H9 (cell line): ENCODE measurements around the gene MMP23B. TPM values are rescaled to one million over a fixed set of nuclear protein-coding genes. Genes with fewer than 3 reads are reported as not detected.
"Not testable (repeated sequence)": the region's sequence is repeated elsewhere in the genome, so short reads cannot be mapped to it uniquely, and the experiment has no call there.

Experiments
- DNase-seq: peaks from one replicate; pipeline ENCODE4 v3.0.0-alpha.2; 2017
- H2AFZ ChIP-seq: one replicate; pipeline ENCODE4 v1.6.1; 2013; ENCODE audit warnings: mild to moderate bottlenecking, low read length, control low read depth, moderate library complexity
- H2AK5ac ChIP-seq: 2 replicates; pipeline ENCODE4 v1.6.1; 2013; ENCODE audit warnings: low read length, control low read depth, mixed read lengths; ENCODE audit not compliant: insufficient read length
- H2BK120ac ChIP-seq: one replicate; pipeline ENCODE4 v1.6.1; 2013; ENCODE audit warnings: low read depth, mild to moderate bottlenecking, low read length, control low read depth, inconsistent platforms; ENCODE audit not compliant: poor library complexity, severe bottlenecking
- H2BK12ac ChIP-seq: 2 replicates; pipeline ENCODE4 v1.6.1; 2013; ENCODE audit warnings: low read length, control low read depth, mixed read lengths, low read depth; ENCODE audit not compliant: insufficient read length
- H2BK15ac ChIP-seq: 2 replicates; pipeline ENCODE4 v1.6.1; 2013; ENCODE audit warnings: low read depth, low read length, control low read depth
- H2BK20ac ChIP-seq: one replicate; pipeline ENCODE4 v1.6.1; 2013; ENCODE audit warnings: low read depth, mild to moderate bottlenecking, low read length, control low read depth, inconsistent platforms; ENCODE audit not compliant: poor library complexity, severe bottlenecking
- H2BK5ac ChIP-seq: 2 replicates; pipeline ENCODE4 v1.6.1; 2013; ENCODE audit warnings: low read length, control low read depth, mixed read lengths; ENCODE audit not compliant: insufficient read length
- H3K14ac ChIP-seq: 2 replicates; pipeline ENCODE4 v1.6.1; 2013; ENCODE audit warnings: low read length, control low read depth; ENCODE audit not compliant: insufficient read depth
- H3K18ac ChIP-seq: 2 replicates; pipeline ENCODE4 v1.6.1; 2013; ENCODE audit warnings: low read depth, mild to moderate bottlenecking, mixed read lengths, low read length, control low read depth; ENCODE audit not compliant: insufficient read length
- H3K23ac ChIP-seq: 2 replicates; pipeline ENCODE4 v1.6.1; 2013; ENCODE audit warnings: low read length, control low read depth, mixed read lengths, low read depth; ENCODE audit not compliant: insufficient read length
- H3K23me2 ChIP-seq: 2 replicates; pipeline ENCODE4 v1.6.1; 2013; ENCODE audit warnings: low read depth, mild to moderate bottlenecking, mixed read lengths, low read length, control low read depth; ENCODE audit not compliant: insufficient read length, poor library complexity, severe bottlenecking
- H3K27ac ChIP-seq: 2 replicates; pipeline ENCODE4 v1.5.1; 2013; ENCODE audit warnings: low read length, control low read depth, mixed read lengths, low read depth; ENCODE audit not compliant: insufficient read length
- H3K27me3 ChIP-seq: 2 replicates; pipeline ENCODE4 v1.6.1; 2013; ENCODE audit warnings: low read length, control low read depth, inconsistent platforms; ENCODE audit not compliant: insufficient read depth
- H3K4ac ChIP-seq: 2 replicates; pipeline ENCODE4 v1.6.1; 2013; ENCODE audit warnings: low read depth, mild to moderate bottlenecking, control low read depth, inconsistent platforms, low read length, moderate library complexity
- H3K4me1 ChIP-seq: 2 replicates; pipeline ENCODE4 v1.6.1; 2013; ENCODE audit warnings: low read length, control low read depth, inconsistent platforms; ENCODE audit not compliant: insufficient read depth
- H3K4me2 ChIP-seq: 2 replicates; pipeline ENCODE4 v1.6.1; 2013; ENCODE audit warnings: low read length, control low read depth, mixed read lengths; ENCODE audit not compliant: insufficient read length, insufficient read depth
- H3K56ac ChIP-seq: 2 replicates; pipeline ENCODE4 v1.6.1; 2013; ENCODE audit warnings: low read depth, mild to moderate bottlenecking, mixed read lengths, low read length, control low read depth; ENCODE audit not compliant: insufficient read length
- H3K79me1 ChIP-seq: 2 replicates; pipeline ENCODE4 v1.6.1; 2013; ENCODE audit warnings: low read depth, mild to moderate bottlenecking, moderate library complexity, low read length, control low read depth, inconsistent platforms; ENCODE audit not compliant: insufficient read depth, poor library complexity, severe bottlenecking
- H3K79me2 ChIP-seq: 2 replicates; pipeline ENCODE4 v1.6.1; 2013; ENCODE audit warnings: low read length, control low read depth, inconsistent platforms; ENCODE audit not compliant: insufficient read depth
- H3K9ac ChIP-seq: 2 replicates; pipeline ENCODE4 v1.6.1; 2013; ENCODE audit warnings: low read length, control low read depth, mixed read lengths; ENCODE audit not compliant: insufficient read length; ENCODE audit errors: extremely low read depth
- H3K9me3 ChIP-seq: one replicate; pipeline ENCODE4 v1.6.1; 2013; ENCODE audit warnings: low read depth, low read length, inconsistent platforms; ENCODE audit not compliant: control insufficient read depth
- H3T11ph ChIP-seq: one replicate; pipeline ENCODE4 v1.6.1; 2013; ENCODE audit warnings: mild to moderate bottlenecking, low read length, control low read depth, inconsistent platforms
- H4K20me1 ChIP-seq: one replicate; pipeline ENCODE4 v1.6.1; 2013; ENCODE audit not compliant: control insufficient read depth, insufficient read length, insufficient read depth
- H4K5ac ChIP-seq: 2 replicates; pipeline ENCODE4 v1.6.1; 2013; ENCODE audit warnings: low read depth, mild to moderate bottlenecking, mixed read lengths, low read length, control low read depth; ENCODE audit not compliant: insufficient read length
- H4K8ac ChIP-seq: replicated peaks from 2 replicates; pipeline ENCODE4 v1.6.1; 2013; ENCODE audit warnings: low read length, control low read depth, mixed read lengths, low read depth; ENCODE audit not compliant: insufficient read length
- H4K91ac ChIP-seq: 2 replicates; pipeline ENCODE4 v1.6.1; 2013; ENCODE audit warnings: low read depth, mild to moderate bottlenecking, moderate library complexity, mixed read lengths, low read length, control low read depth; ENCODE audit not compliant: insufficient read length
- H3K27ac Mint-ChIP-seq, 3 experiments: 2 replicates in 2 of 3; 3 replicates in 1 of 3; pipeline ENCODE4 v1.8.0; 2020 to 2021; ENCODE audit warnings: mixed read lengths in 3 of 3, mild to moderate bottlenecking in 1 of 3, moderate library complexity in 1 of 3
- H3K27me3 Mint-ChIP-seq: 2 replicates; pipeline ENCODE4 v1.8.0; 2021; ENCODE audit warnings: low read depth, mild to moderate bottlenecking, moderate library complexity, mixed read lengths
- H3K36me3 Mint-ChIP-seq, 3 experiments: 2 replicates in 2 of 3; 3 replicates in 1 of 3; pipeline ENCODE4 v1.8.0; 2020 to 2021; ENCODE audit warnings: low read depth in 3 of 3, mixed read lengths in 3 of 3; ENCODE audit not compliant: insufficient read depth in 1 of 3
- H3K4me1 Mint-ChIP-seq, 2 experiments: 2 replicates each; pipeline ENCODE4 v1.8.0; 2020; ENCODE audit warnings: mixed read lengths in 2 of 2
- H3K4me3 Mint-ChIP-seq, 2 experiments: 2 replicates in 1 of 2; 3 replicates in 1 of 2; pipeline ENCODE4 v1.8.0; 2020 to 2021; ENCODE audit warnings: mild to moderate bottlenecking in 2 of 2, mixed read lengths in 2 of 2, moderate library complexity in 1 of 2
- H3K9me3 Mint-ChIP-seq, 2 experiments: 2 replicates in 1 of 2; 3 replicates in 1 of 2; pipeline ENCODE4 v1.8.0; 2020; ENCODE audit warnings: mild to moderate bottlenecking in 2 of 2, mixed read lengths in 2 of 2, moderate library complexity in 1 of 2
- WGBS: extraction: QIAGEN DNeasy Blood & Tissue Kit; methylation state at CpG from one replicate; pipeline ENCODE4 v1.1.7; 2013; ENCODE audit warnings: missing lambda C conversion rate, low lambda C conversion rate, mixed read lengths; ENCODE audit not compliant: insufficient read length; ENCODE audit errors: extremely low coverage; 5-methylcytosine and 5-hydroxymethylcytosine counted together
- total RNA-seq: library from RNA; stranded (reverse); gene quantifications from 2 replicates; pipeline ENCODE4 v1.2.1, GENCODE V29; 2021

The MMP23B gene
- total RNA-seq, 1 experiment from 2014 or later, result 12.5 TPM

- no CpG with 5 or more reads among the region's 17 CpGs for WGBS
- not testable (repeated sequence) for H3K23ac ChIP-seq, H3K9ac ChIP-seq, H3K9me3 Mint-ChIP-seq, H3K79me2 ChIP-seq, H3K23me2 ChIP-seq, H4K91ac ChIP-seq, H3K56ac ChIP-seq, H4K20me1 ChIP-seq, H2AFZ ChIP-seq, H2AK5ac ChIP-seq, H3T11ph ChIP-seq, H3K27me3 Mint-ChIP-seq, H3K9me3 ChIP-seq, H2BK5ac ChIP-seq, H3K4me1 ChIP-seq, H3K27ac Mint-ChIP-seq, H3K4me2 ChIP-seq, H3K4ac ChIP-seq, H4K8ac ChIP-seq, H3K14ac ChIP-seq, DNase-seq, H2BK12ac ChIP-seq, H3K27ac ChIP-seq, H2BK20ac ChIP-seq, H4K5ac ChIP-seq, H3K79me1 ChIP-seq, H3K4me3 Mint-ChIP-seq, H2BK120ac ChIP-seq, H2BK15ac ChIP-seq, H3K27me3 ChIP-seq, H3K18ac ChIP-seq, H3K4me1 Mint-ChIP-seq
- peaks cover 45 to 62% (median 62%) of the 10 kb centered on the region in 3 experiments; a peak in 6 of 7 replicates for H3K36me3 Mint-ChIP-seq
Observed at GRCh38 chr1:1647567-1648241, 15.7 kb downstream of the MMP23B start.

GRCh38 chr1:1648265-1648664 is 16.3 kb downstream of the MMP23B start:
- not testable (repeated sequence) for H3K27ac Mint-ChIP-seq
- H3K36me3 Mint-ChIP-seq, result peaks cover 47 to 64% (median 63%) of the 10 kb centered on the region in 3 experiments; a peak in 6 of 7 replicates

More at GRCh38 chr1:1648265-1648664, 16.3 kb downstream of the MMP23B start:
- H3K27me3 ChIP-seq, H3K9me3 Mint-ChIP-seq, H2AK5ac ChIP-seq, H2BK5ac ChIP-seq, H3K27me3 Mint-ChIP-seq, H3K14ac ChIP-seq, H4K5ac ChIP-seq, H4K8ac ChIP-seq, H2BK12ac ChIP-seq, H3K23ac ChIP-seq, H4K91ac ChIP-seq, H3K4me1 Mint-ChIP-seq, H2AFZ ChIP-seq, H2BK15ac ChIP-seq, H3K23me2 ChIP-seq, H4K20me1 ChIP-seq, H3K79me2 ChIP-seq, H3K4me1 ChIP-seq, H2BK20ac ChIP-seq, H3K56ac ChIP-seq, H3K4me3 Mint-ChIP-seq, H3K4ac ChIP-seq, H2BK120ac ChIP-seq, H3K18ac ChIP-seq, H3K27ac ChIP-seq, DNase-seq, H3K9ac ChIP-seq, H3K4me2 ChIP-seq, H3K79me1 ChIP-seq, H3T11ph ChIP-seq, H3K9me3 ChIP-seq: not testable (repeated sequence)
- no CpG with 5 or more reads among the region's 11 CpGs for WGBS
